Activated CD4-positive, CD25-positive, alpha-beta regulatory T cell treated with anti-CD3 and anti-CD28 coated beads, Interleukin-2, amount 50 U/mL, for 24 hours (primary cell): ENCODE results near the gene ARHGEF12.

ENCODE experiments used
- ATAC-seq, 2 donors: fragments of 150-1000 bp; cut with Tn5 transposase; one replicate each; pipeline ENCODE4 v1.10.0; 2021; ENCODE audit warnings: mild to moderate bottlenecking in 1 of 2, moderate library complexity in 1 of 2

Gene ARHGEF12

GRCh38 chr11:120389693-120390584 lies 53.7 kb downstream of the ARHGEF12 start:
- ATAC-seq = no peak

GRCh38 chr11:120390585-120390922 lies 54.3 kb downstream of the ARHGEF12 start:
- no peak for ATAC-seq

- ATAC-seq = no peak
Measured at GRCh38 chr11:120391292-120391691, 55.1 kb downstream of the ARHGEF12 start.

GRCh38 chr11:120391854-120392253 lies 55.6 kb downstream of the ARHGEF12 start:
- no peak for ATAC-seq

GRCh38 chr11:120392314-120392713 lies 56.1 kb downstream of the ARHGEF12 start:
- no peak for ATAC-seq

- no peak for ATAC-seq
Measured at GRCh38 chr11:120392793-120393192, 56.6 kb downstream of the ARHGEF12 start.

- no peak for ATAC-seq
Measured at GRCh38 chr11:120394119-120394518, 57.9 kb downstream of the ARHGEF12 start.

GRCh38 chr11:120395778-120396177 lies 59.6 kb downstream of the ARHGEF12 start:
- no peak for ATAC-seq

- no peak for ATAC-seq
Measured at GRCh38 chr11:120398132-120398531, 61.9 kb downstream of the ARHGEF12 start.

- ATAC-seq = no peak
Measured at GRCh38 chr11:120399307-120399706, 63.1 kb downstream of the ARHGEF12 start.

- no peak for ATAC-seq
Measured at GRCh38 chr11:120400564-120401364, 64.6 kb downstream of the ARHGEF12 start.

- no peak for ATAC-seq
Measured at GRCh38 chr11:120401506-120401905, 65.3 kb downstream of the ARHGEF12 start.

GRCh38 chr11:120403966-120404365 lies 67.8 kb downstream of the ARHGEF12 start:
- ATAC-seq = no peak

- no peak for ATAC-seq
Measured at GRCh38 chr11:120404495-120404894, 68.3 kb downstream of the ARHGEF12 start.

GRCh38 chr11:120409655-120410054 lies 73.4 kb downstream of the ARHGEF12 start:
- ATAC-seq = no peak

GRCh38 chr11:120410622-120411380 lies 74.6 kb downstream of the ARHGEF12 start:
- ATAC-seq = no peak

- no peak for ATAC-seq
Measured at GRCh38 chr11:120413480-120413879, 77.3 kb downstream of the ARHGEF12 start.

- ATAC-seq = no peak
Measured at GRCh38 chr11:120420572-120420971, 84.4 kb downstream of the ARHGEF12 start.

GRCh38 chr11:120424185-120424969 lies 88.2 kb downstream of the ARHGEF12 start:
- ATAC-seq = peak; percentile 33 to 65

- no peak for ATAC-seq
Measured at GRCh38 chr11:120424970-120425332, 88.7 kb downstream of the ARHGEF12 start.

GRCh38 chr11:120425527-120425926 lies 89.3 kb downstream of the ARHGEF12 start:
- ATAC-seq = no peak

GRCh38 chr11:120430146-120430545 lies 93.9 kb downstream of the ARHGEF12 start:
- no peak for ATAC-seq
